Stimulated activated CD4-positive, alpha-beta T cell treated with anti-CD3 and anti-CD28 coated beads, Interleukin-12 subunit alpha, Interleukin-12 subunit beta, amount 100 ng/mL, for 4 hours (primary cell): ENCODE results near the gene ITGA11.

Experiments
- DNase-seq: peaks from one replicate; pipeline ENCODE4 v3.0.0-alpha.2; 2020

The ITGA11 gene

GRCh38 chr15:68284616-68285258 lies 147.2 kb downstream of the ITGA11 start:
- no peak for DNase-seq

- no peak for DNase-seq
These were observed 148.6 kb downstream of the ITGA11 start for GRCh38 chr15:68283401-68283800.

GRCh38 chr15:68281008-68281407 lies 151.0 kb downstream of the ITGA11 start:
- no peak for DNase-seq

- no peak for DNase-seq
These were observed 151.9 kb downstream of the ITGA11 start for GRCh38 chr15:68279779-68280753.

- no peak for DNase-seq
These were observed 153.2 kb downstream of the ITGA11 start for GRCh38 chr15:68278595-68279405.

- no peak for DNase-seq
These were observed 153.7 kb downstream of the ITGA11 start for GRCh38 chr15:68278345-68278594.

GRCh38 chr15:68277603-68278344 lies 154.2 kb downstream of the ITGA11 start, which contains the start of gene FEM1B:
Gene FEM1B, plus strand, starts transcription at chr15:68277745. Its CDS starts 673 bp downstream, at chr15:68278418.
- peak; percentile 84 for DNase-seq

- DNase-seq, result no peak
These were observed 154.8 kb downstream of the ITGA11 start for GRCh38 chr15:68277131-68277602.

GRCh38 chr15:68276668-68277067 lies 155.3 kb downstream of the ITGA11 start:
- no peak for DNase-seq

- DNase-seq, result no peak
These were observed 156.7 kb downstream of the ITGA11 start for GRCh38 chr15:68275165-68275746.

GRCh38 chr15:68274201-68274848 lies 157.6 kb downstream of the ITGA11 start:
- DNase-seq, result no peak

- no peak for DNase-seq
These were observed 159.2 kb downstream of the ITGA11 start for GRCh38 chr15:68272721-68273271.

- DNase-seq, result no peak
These were observed 160.0 kb downstream of the ITGA11 start for GRCh38 chr15:68271854-68272471.

GRCh38 chr15:68268405-68268804 lies 163.6 kb downstream of the ITGA11 start:
- no peak for DNase-seq

- DNase-seq, result no peak
These were observed 166.3 kb downstream of the ITGA11 start for GRCh38 chr15:68265674-68266073.

GRCh38 chr15:68265081-68265480 lies 166.9 kb downstream of the ITGA11 start:
- DNase-seq, result no peak

GRCh38 chr15:68264282-68264681 lies 167.7 kb downstream of the ITGA11 start:
- DNase-seq, result no peak

- DNase-seq, result no peak
These were observed 169.2 kb downstream of the ITGA11 start for GRCh38 chr15:68262514-68263356.

- DNase-seq, result no peak
These were observed 170.0 kb downstream of the ITGA11 start for GRCh38 chr15:68261980-68262379.

GRCh38 chr15:68261241-68261640 lies 170.7 kb downstream of the ITGA11 start:
- no peak for DNase-seq
